Measurements from ENCODE around the gene ADSL. TPM values are rescaled to one million over a fixed set of nuclear protein-coding genes. Genes with fewer than 3 reads are reported as not detected.

Gene ADSL
- total and polyA plus RNA-seq, 4 donors = 31.1 to 49.0 (median 37.7) TPM

DNA sequence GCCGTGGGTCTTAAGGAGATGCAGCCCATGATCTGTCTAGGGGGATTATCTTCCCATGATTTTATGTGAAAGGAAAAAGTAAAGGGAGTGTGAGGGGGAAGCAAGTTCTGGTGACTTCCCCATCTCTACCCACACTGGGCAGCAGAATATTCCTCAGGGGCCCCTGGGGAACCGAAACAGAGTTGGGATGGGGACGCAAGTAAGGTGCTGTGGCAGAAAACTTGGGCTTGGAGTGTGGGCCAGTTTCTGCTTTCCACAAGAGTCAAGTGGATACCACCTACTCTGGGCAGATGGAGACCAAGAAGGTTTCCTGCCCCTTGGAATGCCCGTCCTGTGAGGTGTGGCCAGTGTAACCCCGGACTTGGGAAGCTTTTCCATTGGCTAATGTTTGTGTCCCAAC is 88.4 kb downstream of the ADSL start:
- intact Hi-C loops (cut with DNase I) = loop anchor here in 1 of 2 donors (5.0 kb wide), 1 partner anchor 53 kb away; no protein-coding TSS in a partner anchor
- ATAC-seq (ENCODE audit: low FRiP score) (no peak), DNase-seq (no peak)
- H3K36me3 ChIP-seq (ENCODE audit: control insufficient read depth in 1 of 2, insufficient read depth in 2 of 2, low read length in 1 of 2) = peaks cover 0 to 2% of the 10 kb centered on the region in 2 donors
- H3K9me3 ChIP-seq (ENCODE audit: control insufficient read depth, low read length) = no peaks in the 10 kb centered on the region
- WGBS, 2 donors = 90 to 96% methylated on average over 5 of the region's 5 CpGs
- no peaks in the 10 kb centered on the region for H3K27me3 ChIP-seq (ENCODE audit: control insufficient read depth in 1 of 2, insufficient read depth in 2 of 2, low read length in 1 of 2)
- no peak overlapping the region for H3K27ac ChIP-seq (ENCODE audit: low read depth in 1 of 2, low read length in 2 of 2)
- H3K4me3 ChIP-seq (ENCODE audit: low read length in 2 of 2) = no peak overlapping the region
- H3K4me1 ChIP-seq (ENCODE audit: control insufficient read depth in 1 of 2, insufficient read depth in 2 of 2, low read length in 2 of 2) = peaks cover 0 to 3% of the 10 kb centered on the region in 2 donors

DNA sequence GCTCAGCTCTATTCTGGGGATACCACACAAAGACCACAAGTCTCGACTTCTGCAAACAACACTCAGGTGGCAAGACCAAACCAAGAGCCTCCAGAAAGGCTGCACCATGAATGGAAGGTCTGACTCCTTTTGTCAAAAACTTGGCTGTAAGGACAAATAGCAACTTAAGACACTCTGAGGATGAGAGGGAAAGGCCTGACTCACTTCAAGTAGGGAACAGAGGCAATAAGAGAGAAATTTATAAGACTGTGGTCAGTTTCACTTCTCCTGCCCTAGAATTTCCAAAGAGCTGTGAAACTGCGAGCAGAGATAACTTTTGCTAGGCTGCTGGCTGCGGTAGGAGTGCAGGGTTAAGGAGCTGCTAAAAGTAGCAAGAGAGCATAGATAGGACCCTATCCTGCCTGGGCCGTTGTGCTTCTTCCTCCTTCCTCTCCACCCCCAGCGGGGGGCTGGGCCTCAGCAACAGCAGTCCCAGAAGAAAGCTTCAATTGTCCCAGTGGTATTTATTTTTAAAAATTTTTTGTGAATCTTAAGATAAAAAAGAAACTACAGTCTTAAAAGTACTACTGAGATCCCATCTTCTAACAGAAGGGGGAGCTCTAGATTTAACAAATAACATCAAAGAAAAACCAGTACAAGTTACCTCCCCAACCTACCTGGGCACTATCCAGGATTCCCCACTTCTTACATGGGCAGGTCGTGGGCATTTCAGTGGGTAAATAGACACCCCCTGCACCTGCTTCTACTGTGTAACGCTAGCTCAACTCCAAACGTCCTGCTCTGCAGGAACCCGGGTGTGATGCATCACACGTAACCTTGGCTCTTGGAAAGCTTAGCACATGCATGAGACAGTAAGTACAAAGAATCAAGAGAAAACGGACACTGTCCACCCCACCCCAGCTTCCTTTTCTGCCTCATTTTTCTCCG is 90.5 kb downstream of the ADSL start:
- WGBS, 2 donors = 13 to 21% methylated on average over 12 of the region's 12 CpGs
- H3K27me3 ChIP-seq (ENCODE audit: control insufficient read depth in 1 of 2, insufficient read depth in 2 of 2, low read length in 1 of 2) = no peaks in the 10 kb centered on the region
- H3K4me1 ChIP-seq (ENCODE audit: control insufficient read depth in 1 of 2, insufficient read depth in 2 of 2, low read length in 2 of 2) = peaks cover 0 to 3% of the 10 kb centered on the region in 2 donors
- ATAC-seq (ENCODE audit: low FRiP score) = peak; percentile 62
- no peaks in the 10 kb centered on the region for H3K9me3 ChIP-seq (ENCODE audit: control insufficient read depth, low read length)
- H3K36me3 ChIP-seq (ENCODE audit: control insufficient read depth in 1 of 2, insufficient read depth in 2 of 2, low read length in 1 of 2) = peaks cover 0 to 3% of the 10 kb centered on the region in 2 donors
- peak overlapping the region in 1 of 2 donors; percentile 49 for H3K4me3 ChIP-seq (ENCODE audit: low read length in 2 of 2)
- no peak for DNase-seq
- intact Hi-C loops (cut with DNase I) = loop anchor here (2.0 to 5.0 kb wide), 2 partner anchors 51 to 210 kb away; no protein-coding TSS in a partner anchor
- no peak overlapping the region for H3K27ac ChIP-seq (ENCODE audit: low read depth in 1 of 2, low read length in 2 of 2)

Other genes starting within 250 kb of the ADSL start
- 10 to 100 TPM; 81.8 to 85.0 TPM for gene TNRC6B, start 168.6 kb upstream of the ADSL start, total RNA-seq
- 10 to 100 TPM in 1 of 2 donors, 1 to 10 TPM in 1; 2.0 to 10.1 TPM for gene TNRC6B, start 168.6 kb upstream of the ADSL start, polyA plus RNA-seq
- gene SGSM3, start 24.1 kb downstream of the ADSL start, total RNA-seq = 10 to 100 TPM; 44.3 to 52.3 TPM
- gene SGSM3, start 24.1 kb downstream of the ADSL start, polyA plus RNA-seq = 100 to 1,000 TPM in 1 of 2 donors, 10 to 100 TPM in 1; 24.5 to 114 TPM

All from aorta (tissue), 5 donors.